Right lung (tissue), 5 donors: Measurements from ENCODE around the gene TBC1D1. TPM values are rescaled to one million over a fixed set of nuclear protein-coding genes. Genes with fewer than 3 reads are reported as not detected.

Experiments
- DNase-seq, 2 donors: peaks; one replicate each; pipeline ENCODE4 v3.0.0-alpha.2; 2013
- polyA plus RNA-seq, 5 donors: library from polyadenylated mRNA; unstranded; fragments of 120-200 nt; gene quantifications; one replicate each; pipeline versions ENCODE4 v1.2.1 to v1.2.3, GENCODE V29; 2013; ENCODE audit warnings: inconsistent platforms in 1 of 5, low replicate concordance in 1 of 5; ENCODE audit not compliant: insufficient read length in 5 of 5, insufficient read depth in 1 of 5

TBC1D1 gene
- polyA plus RNA-seq, 5 donors = 61.0 to 70.7 (median 67.7) TPM

DNA sequence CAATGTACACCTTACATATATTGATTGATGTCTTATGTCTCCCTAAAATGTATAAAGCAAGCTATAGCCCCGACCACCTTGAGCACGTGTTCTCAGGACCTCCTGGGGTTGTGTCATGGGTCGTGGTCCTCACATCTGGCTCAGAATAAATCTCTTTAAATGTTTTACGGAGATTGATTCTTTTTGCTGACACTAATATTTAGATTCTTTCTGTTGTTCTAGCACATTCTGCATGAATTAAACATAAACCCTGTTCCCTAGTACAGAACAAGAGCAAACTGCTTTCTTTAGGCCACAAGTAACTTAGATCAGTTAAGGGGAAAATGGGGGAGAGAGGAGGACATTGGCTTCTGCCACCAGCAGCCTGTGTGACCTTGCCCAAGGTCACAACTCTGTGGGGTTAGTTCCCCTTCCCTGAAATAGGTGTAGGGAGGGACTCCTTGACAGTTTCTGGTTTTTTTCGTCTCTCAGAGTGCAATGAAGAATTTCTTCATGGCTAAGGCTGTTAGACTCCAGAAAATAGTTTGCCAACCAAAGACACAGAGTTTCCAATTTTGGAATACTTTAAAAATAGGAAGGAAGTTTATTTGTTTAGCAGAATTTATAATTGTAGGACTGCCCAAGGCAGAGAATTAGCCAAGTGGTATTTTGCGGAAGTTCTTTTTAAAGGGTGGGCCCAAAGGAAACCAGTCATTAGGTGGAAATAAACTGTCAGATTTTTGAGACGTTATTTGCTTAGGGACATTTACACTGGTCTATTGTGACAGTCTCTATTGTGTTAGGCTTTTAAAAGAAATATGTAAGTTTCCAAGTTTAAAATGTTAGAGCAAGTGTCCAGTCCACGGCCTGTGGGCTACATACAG lies 98.7 kb downstream of the TBC1D1 start:
- no peak for DNase-seq

DNA sequence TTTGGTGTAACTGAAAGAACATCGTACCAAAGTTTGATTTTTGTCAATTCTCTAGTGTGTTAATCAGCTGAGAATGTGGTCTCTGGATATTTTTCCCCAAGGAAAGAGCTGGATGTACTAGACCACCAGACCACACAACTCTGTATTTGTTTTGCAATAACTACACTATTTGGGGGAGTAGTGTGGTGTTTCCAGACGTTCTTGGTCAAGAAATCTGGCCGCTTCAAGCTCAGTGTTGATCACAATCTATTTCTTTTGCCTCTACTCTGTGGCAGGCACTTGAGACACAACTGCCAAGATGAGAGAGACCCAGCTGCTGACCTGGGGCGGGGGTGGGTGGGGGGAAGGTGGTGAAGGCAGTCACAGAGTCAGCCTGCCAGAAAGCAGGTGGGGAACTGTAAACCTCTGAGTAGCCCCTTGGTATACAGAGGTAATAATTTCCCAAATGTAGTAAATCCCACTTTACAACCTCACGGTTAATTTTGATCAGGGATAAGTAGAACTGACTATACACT lies 99.9 kb downstream of the TBC1D1 start:
- DNase-seq = no peak

DNA sequence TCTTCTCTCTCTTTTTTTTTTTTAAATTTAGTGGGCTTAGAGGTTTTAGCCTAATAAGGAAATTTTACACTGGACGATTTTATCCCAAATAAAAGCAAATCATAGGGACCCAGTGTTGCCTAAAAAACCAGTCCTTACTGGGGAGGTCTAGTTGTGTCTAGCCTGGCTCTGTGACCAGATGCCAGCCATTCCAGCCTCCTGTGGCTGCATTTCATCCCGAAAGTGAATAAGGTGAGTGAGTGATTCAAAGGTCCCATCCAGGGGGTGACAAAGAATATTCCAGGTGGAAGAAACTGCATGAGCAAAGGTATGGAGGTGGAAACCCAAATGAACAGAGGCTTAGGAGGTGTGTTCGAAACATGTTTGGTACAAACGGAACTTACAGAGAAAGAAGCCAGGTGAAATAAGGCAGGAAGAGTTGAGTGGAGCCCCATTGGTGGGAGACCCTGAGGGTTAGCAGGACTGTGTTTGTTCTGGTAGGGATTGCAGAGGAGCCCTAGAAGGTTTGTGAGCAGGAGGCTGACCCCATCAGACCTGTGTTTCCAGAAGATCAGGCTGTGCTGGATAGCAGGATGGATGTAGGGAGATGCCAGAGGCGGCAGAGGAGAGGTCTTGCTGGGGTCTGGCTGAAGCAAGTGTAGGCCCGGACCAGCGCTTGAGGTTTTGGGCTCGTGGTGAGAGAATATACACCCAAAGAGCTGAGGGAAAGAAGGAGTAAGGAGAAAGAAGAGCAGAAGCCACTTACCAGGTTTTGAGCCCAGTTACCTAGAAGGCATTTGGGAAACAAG lies 100.9 kb downstream of the TBC1D1 start:
- no peak for DNase-seq

DNA sequence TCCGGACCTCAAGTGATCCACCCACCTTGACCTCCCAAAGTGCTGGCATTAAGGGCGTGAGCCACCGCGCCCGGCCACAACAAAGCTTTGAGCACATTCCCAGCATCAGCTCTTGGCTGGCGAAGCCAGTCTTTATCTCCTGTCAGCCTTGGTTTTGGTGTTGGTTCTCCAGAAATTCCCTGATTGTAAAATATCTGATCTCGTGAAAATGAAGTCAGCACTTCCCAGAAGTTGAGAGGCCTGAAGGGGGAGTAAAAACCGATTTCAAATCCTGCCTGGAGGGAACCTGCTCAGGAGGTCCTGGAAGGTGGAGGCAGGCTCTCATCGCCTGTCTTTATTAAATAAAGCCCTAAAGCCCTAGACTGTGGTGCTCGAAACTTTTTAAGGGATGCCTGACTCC lies 102.9 kb downstream of the TBC1D1 start:
- DNase-seq = no peak

DNA sequence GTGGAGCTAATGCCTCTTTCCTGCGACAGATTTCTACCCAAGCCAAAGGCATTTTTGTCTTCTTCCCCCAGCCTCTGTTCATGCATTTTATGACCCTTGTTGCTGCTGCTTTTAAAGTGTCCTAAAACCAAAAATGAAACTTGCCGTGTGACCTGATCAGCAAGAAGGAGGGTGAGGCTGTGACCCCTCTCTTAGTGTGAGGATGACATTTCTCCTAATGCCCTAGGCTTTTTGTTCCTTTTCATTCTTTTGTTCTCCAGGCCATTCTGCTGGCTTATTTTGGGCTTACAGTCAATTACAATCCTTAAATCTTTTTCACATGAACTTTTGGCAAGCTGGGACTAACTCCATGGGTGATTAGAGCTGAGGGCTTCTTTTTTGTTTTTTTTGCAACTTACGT lies 103.7 kb downstream of the TBC1D1 start:
- no peak for DNase-seq

DNA sequence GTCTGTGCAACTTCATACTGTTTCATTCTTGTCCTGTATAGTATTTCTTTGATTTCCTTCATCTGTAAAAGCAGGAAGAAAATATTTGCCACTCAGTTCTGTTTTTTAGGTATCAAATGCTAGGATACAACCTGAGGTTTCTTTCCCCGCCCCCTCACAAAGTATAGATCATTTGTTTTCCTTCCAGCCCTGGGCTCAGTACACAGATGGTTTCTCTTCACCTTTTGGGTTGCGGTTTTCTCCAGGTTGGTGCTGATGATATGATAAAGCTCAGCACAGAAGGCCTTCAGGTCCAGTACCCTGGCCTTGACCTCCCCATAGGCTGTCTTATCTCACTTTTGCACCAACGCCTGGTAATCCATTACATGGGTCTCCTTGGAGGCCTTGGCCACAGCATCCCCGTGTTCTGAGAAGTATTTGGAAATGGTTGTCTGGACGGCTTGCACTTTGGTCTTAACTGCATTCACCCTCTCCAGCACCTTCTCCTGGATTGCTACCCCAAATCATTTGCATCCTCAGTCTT lies 104.5 kb downstream of the TBC1D1 start:
- DNase-seq = no peak

DNA sequence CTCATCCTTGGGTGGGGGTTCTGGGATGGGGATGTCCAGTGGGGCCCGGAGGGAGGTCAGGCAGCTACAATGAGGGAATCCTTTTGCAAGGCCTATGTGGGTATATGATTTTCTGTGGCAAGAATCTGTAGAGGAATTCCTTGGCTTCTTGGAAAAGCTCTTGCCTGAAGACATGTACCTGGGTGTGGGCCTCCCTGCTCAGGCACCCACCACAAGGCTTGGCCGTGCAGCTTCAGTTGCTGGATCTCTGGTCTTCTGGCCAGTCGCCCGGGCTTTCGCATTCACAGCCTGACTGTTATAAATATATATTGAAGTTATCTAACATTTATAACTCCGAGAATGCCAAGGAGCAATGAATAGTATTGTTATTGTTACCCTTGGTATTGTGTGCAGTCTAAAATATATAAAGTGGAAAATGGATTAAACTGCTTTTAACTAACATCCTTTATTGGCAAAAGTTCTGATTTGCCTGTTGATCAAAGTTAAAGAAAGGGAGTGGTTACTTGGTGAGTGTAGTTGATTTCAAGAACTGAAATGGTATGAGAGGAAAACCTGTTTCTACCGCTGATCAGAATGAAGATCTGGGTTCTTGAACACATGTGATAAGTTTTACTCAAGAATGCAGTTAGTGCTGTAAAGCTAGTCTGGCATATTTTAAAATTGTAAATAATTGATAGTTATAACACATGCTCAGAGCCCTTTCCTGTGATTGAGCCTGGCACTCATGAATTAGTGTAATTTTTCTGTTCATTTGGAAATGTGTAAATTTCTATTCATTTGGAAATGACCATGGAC lies 105.3 kb downstream of the TBC1D1 start:
- DNase-seq = no peak

DNA sequence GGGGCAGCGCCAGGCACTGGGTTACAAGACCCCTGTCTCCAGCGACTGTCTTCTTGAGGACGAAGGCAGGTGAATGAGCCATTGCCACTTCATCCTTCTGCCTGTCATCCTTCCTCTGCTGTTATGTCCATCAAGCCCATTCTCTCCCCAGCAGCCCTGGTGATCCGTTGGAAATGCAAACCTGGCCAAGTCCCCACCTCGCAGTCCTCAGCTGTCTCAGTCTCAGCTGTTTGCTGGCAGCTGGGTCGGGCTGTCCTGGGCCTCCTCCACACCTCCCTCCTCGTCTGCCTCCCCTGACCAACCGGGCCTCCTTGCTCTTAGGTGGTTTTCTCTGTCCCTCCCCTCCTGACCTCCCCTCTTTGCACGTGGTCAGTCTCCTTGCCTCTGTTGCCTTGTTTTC lies 107.3 kb downstream of the TBC1D1 start:
- no peak for DNase-seq

DNA sequence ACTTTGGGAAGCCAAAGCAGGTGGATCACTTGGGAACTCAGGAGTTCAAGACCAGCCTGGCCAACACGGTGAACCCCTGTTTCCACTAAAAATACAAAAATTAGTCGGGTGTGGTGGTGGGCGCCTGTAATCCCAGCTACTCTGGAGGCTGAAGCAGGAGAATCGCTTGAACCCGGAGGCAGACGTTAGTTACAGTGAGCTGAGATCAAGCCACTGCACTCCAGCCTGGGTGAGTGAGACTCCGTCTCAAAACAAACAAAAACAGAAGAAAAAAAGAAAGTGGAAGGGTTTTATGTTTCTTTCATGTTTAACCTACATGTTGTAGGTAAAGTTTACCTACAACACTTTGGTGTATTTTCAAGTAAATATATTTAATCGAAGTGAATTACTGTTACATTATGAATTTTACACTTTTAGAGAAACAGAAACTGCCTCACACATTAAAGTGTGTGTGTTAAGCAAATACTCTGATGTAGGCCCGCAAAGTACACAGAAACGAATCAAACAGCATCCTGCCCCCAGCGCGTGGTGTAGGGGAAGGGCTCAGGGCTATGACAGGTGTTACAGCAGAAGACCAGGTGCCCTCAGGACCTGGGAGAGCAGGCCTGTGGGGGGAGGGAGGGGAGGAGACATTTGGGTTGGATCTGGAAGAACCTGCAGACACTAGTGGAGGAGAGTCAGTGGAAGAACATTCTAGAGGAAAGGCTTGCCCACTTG lies 108.3 kb downstream of the TBC1D1 start:
- DNase-seq = no peak

DNA sequence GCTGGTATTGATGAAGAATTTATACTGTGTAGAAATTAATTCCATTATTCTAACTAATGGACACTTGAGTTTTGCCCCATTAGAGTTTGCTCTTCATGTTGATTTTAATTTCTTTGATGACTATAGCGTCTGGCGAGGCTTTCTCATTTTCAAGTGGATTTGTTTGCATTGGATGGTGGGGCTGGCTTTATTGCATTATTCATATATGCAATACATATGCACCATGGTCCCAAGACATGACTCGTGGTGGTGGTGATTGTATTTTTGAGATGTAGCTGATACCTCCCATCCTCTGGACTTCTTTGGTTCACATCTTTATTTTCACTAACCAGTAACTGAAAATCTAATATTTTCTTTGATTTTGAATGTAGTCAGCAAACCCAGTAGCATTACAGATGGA lies 109.1 kb downstream of the TBC1D1 start:
- no peak for DNase-seq

DNA sequence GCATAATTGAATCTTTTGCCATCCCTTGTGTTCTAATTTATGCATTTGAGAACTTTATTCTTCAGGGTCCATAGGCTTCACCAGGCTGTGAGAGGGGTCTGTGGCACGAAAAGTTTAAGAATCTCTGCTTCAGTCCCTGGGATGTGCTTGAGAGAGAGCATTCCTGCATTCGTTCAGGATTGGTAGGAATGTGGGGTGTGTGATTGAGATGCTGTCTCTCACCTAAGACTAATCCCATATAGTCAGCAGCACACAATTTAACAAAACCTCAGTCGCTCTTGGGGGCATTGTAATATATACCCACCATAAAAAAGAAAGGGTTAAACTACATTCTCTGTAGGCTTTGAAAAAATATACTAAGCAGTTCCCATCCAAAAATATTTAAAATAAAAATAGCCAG lies 111.0 kb downstream of the TBC1D1 start:
- no peak for DNase-seq

DNA sequence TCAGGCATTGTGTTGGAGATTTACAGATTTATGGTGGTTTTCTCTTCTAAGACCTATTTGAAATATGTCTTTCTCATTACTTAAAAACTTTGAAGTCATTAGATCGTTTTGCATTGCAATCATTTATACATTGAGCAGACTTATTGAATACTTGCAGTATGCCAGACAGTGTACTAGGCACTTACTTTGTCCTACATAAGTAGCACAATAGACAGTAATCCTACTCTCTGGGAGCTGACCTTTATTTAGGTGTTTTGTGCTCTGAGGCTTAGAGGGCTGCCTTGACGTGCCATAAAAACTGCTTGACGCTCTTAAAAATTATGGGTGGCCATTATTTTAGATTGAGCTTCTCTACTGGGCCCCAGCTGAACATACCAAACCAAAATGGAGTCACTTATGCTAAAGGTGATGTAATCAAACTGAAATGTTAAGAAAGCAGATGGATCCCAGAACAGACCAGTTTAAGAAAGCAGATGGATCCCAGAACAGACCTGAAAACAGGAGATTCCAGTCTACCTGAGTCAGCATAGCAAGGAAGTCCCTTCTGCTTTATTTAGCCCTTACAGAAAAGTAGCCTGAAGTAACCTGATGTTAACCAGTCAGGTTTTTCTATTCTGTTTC lies 111.7 kb downstream of the TBC1D1 start:
- DNase-seq = no peak

DNA sequence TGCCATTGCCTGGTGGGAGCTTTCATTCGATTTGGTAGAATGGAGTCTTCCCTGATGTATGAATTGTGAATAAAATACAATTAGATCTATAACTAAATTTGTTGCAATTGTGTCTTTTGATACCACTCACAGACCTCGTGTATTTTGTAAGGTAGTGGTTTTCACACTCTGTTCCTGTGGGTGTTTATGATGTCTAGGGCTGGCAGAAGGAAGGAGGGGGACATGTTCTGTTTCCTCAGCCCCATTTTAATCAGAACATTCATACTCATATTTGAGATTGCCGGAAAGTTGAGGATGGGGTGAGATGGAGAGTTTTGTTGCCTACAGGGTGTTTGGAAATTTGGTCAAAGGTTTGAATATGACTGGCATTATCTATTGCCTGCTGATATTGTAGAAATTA lies 112.2 kb downstream of the TBC1D1 start:
- DNase-seq = no peak

DNA sequence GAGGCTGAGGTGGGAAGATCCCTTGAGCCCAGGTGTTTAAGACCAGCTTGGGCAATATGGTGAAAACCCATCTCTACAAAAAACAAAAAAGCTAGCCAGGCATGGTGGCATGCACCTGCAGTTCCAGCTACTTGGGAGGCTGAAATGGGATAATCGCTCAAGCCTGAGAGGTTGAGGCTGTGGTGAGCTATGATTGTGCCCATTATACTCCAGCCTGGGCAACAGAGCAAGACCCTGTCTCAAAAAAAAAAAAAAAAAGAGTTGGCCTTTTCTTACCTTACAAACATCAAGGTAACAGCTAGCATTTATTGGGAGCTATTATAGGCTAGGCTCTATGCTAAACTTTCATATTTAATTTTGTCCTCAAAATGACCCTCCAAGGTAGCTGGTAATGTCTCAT lies 112.7 kb downstream of the TBC1D1 start:
- no peak for DNase-seq

DNA sequence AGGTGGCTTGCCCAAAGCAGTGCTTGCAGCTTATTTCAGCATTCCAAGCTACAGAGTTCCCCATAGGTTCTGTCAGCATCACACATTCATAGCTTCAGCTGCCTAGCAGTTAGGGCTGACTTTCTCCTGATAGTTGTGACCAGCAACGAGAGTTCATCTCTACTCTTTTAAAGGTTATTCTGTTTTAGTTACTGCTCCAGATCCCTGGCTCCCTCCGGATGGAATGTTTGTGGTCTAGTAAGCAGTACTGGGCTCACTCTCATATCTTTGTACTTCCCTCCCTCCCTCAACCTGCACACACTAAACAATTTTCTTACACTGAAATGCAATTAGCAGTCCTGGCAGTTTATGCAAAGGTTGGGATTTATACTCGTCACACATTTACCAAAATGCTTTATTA lies 113.2 kb downstream of the TBC1D1 start:
- no peak for DNase-seq

DNA sequence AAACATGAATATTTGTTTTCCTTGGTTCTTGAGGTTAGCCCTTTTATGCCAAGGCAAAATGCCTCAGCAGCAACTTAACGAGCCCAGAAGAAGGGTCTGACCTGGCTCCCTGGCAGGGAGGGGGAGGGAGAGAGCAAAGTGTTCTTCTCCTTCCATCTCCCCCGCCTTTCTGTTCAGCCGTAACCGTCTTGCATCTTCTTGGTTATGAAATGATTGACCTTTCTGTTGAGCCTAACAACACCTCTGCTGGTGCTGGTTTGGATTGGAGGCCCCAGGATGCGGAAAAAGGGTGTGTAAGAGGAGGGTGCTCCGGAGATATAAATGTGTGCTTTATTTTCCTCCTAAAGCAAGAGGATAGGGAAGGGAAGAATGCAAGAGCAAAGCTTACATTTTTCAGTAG lies 114.0 kb downstream of the TBC1D1 start:
- DNase-seq = no peak

DNA sequence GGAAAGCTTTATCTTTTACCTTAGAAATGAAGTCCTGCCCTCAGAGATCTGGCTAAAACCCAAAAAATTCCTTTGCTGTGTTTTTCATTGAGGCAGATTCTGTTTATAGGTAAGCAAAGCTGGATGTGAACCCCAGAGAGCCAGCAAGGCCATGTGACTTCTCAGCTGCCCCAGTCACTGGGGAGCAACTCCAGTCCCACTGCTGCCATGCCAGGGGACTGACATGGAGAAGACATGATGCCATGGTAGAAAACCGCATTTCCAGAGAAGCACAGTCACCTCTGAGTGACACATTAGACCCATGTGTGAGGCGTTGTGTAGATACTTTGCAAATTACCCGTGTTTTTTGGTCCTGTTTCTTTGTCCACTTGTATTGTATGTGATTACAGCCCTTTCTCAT lies 114.8 kb downstream of the TBC1D1 start:
- DNase-seq = no peak

DNA sequence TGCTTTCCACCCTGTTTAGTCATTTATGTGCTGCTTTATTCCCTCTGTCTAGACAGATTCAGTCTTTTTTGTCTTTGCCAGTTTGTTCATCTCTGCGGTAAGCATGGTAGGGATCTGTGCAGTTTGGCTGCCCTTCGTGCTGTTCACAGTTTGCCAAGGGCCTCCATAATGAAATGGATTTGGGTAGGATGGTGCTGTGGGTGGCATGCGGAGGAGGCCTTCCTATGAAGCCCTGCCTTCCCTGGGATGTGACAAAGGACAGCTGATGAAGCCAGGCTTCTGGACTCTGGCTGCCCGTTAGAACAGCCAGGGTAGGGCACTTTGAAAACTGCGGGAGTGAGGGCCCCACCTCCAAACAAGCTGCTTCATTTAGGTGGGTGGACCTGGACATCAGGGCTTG lies 116.8 kb downstream of the TBC1D1 start:
- no peak for DNase-seq

DNA sequence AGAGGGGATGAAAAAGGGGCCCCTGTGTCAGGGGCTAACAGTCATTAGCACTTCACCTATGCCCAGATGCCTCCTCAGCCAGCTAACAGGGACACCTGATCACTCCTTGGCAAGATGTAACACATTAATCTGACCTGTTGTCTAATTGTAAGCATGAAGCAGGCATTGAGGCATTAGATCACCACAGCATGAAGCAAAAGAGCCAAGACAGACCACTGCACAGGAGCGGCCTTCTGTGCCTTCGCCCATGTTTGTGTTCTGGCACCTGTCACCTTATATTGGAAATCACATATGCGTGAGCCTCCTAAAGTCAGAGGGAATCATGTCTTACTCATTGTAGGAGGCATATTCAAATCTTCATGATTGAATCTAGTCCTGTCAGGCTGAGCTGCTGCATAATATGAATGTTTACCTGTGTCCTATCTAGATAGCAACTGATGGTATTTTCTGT lies 117.7 kb downstream of the TBC1D1 start:
- no peak for DNase-seq

DNA sequence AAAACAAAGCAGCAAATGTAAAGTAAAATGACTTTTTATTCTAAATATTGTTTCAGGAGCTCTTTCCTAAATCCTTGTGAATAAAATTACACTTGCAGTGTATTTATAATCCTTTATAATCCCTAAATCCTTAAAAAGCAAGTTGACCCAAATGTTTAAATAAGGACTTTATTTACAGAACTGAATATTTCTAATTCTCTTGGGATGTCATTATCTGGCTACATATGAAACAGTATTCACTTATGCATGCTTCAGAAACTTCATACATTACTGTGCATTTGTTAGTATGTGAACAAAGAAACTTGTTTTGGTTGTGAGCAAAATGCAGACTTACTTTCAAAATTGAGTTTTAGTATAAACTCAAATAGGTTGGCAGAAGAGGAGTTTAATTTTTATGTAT lies 118.5 kb downstream of the TBC1D1 start:
- DNase-seq = no peak

DNA sequence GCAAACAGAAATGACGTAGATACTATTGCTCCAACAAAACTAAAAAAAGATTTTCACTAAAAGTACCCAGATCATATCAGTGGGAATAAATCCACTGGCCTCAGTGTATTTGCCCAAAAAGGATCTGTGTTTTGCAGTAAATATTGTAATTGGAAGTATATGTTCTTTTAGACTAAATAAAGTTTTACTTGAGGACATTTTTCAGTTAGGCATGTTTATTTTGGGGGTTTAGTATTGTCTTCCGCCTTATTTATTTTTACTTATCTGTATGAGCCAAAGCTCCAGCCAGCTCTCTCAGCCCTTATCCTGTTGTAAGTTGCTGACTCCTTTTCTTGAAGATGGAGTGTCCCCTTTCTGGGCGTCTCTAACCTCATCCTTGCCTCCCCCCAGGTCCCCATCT lies 119.1 kb downstream of the TBC1D1 start:
- DNase-seq = no peak
